SHP77 (cell line): ENCODE results near the gene BCL2.

Experiments
- DNase-seq, 2 experiments: peaks; one replicate each; lab custom pipeline; 2025; lab: John Stamatoyannopoulos, UW

The BCL2 gene

GRCh38 chr18:63286926-63287325 is 32.6 kb downstream of the BCL2 start:
- no peak for DNase-seq

GRCh38 chr18:63284827-63285733 is 34.5 kb downstream of the BCL2 start:
- no peak for DNase-seq

GRCh38 chr18:63284173-63284799 is 35.3 kb downstream of the BCL2 start:
- DNase-seq: no peak

GRCh38 chr18:63283305-63284094 is 36.1 kb downstream of the BCL2 start:
- no peak for DNase-seq

- no peak for DNase-seq
Measured at GRCh38 chr18:63282793-63283192, 36.8 kb downstream of the BCL2 start.

GRCh38 chr18:63273222-63273927 is 46.2 kb downstream of the BCL2 start:
- no peak for DNase-seq

- no peak for DNase-seq
Measured at GRCh38 chr18:63272638-63273037, 46.9 kb downstream of the BCL2 start.

GRCh38 chr18:63271881-63272299 is 47.7 kb downstream of the BCL2 start:
- DNase-seq: no peak

GRCh38 chr18:63271148-63271547 is 48.4 kb downstream of the BCL2 start:
- DNase-seq: no peak

GRCh38 chr18:63267975-63268721 is 51.4 kb downstream of the BCL2 start:
- no peak for DNase-seq

- no peak for DNase-seq
Measured at GRCh38 chr18:63266888-63267790, 52.4 kb downstream of the BCL2 start.

- DNase-seq: no peak
Measured at GRCh38 chr18:63265326-63265725, 54.2 kb downstream of the BCL2 start.

GRCh38 chr18:63264871-63265270 is 54.7 kb downstream of the BCL2 start:
- peak; percentile 85 to 91 for DNase-seq

GRCh38 chr18:63263444-63263843 is 56.1 kb downstream of the BCL2 start:
- DNase-seq: no peak

- DNase-seq: no peak
Measured at GRCh38 chr18:63262369-63263335, 56.9 kb downstream of the BCL2 start.

- no peak for DNase-seq
Measured at GRCh38 chr18:63261029-63261428, 58.5 kb downstream of the BCL2 start.

- DNase-seq: no peak
Measured at GRCh38 chr18:63260380-63260754, 59.2 kb downstream of the BCL2 start.

- DNase-seq: no peak
Measured at GRCh38 chr18:63259567-63260379, 59.8 kb downstream of the BCL2 start.
